IMR-90 (cell line): ENCODE measurements around the gene GEMIN8. TPM values are rescaled to one million over a fixed set of nuclear protein-coding genes. Genes with fewer than 3 reads are reported as not detected.

ENCODE experiments used
- ATAC-seq: fragments of 200-7000 bp; cut with Tn5 transposase; 2 replicates; pipeline ENCODE4 v1.9.1; 2020; ENCODE audit warnings: low read depth, mild to moderate bottlenecking, moderate library complexity
- BruUV-seq: library from RNA; stranded (reverse); fragments of 400-500 nt; replicated peaks from 2 replicates; lab custom pipeline; 2021; lab: Mats Ljungman, UMichigan
- CTCF ChIA-PET: fragments of 300-600 bp; formaldehyde crosslinking; extraction: SDS; loops from one replicate; lab custom pipeline; 2021; ENCODE audit warnings: antibody characterized with exemption; lab: Yijun Ruan, JAX
- POLR2A ChIA-PET: fragments of 300-600 bp; sonication (Branson Sonifier 250); formaldehyde crosslinking; loops from one replicate; lab custom pipeline; 2022; ENCODE audit warnings: antibody characterized with exemption; ENCODE audit not compliant: unreplicated experiment; lab: Charles Lee
- DNase-seq: peaks from one replicate; pipeline ENCODE4 v3.0.0; 2013
- H2AFZ ChIP-seq: replicated peaks from 2 replicates; pipeline ENCODE3; 2013; ENCODE audit warnings: low read length, mild to moderate bottlenecking; ENCODE audit not compliant: poor library complexity
- H2AK5ac ChIP-seq: 2 replicates; pipeline ENCODE4 v1.6.1; 2013; ENCODE audit warnings: low read depth, low read length, inconsistent platforms
- H2AK9ac ChIP-seq: replicated peaks from 2 replicates; pipeline ENCODE3; 2013; ENCODE audit warnings: mild to moderate bottlenecking, low read depth, low read length, moderate library complexity; ENCODE audit not compliant: poor library complexity
- H2BK120ac ChIP-seq: 2 replicates; pipeline ENCODE4 v1.6.1; 2013; ENCODE audit warnings: low read depth, low read length, inconsistent platforms
- H2BK15ac ChIP-seq: 3 replicates; pipeline ENCODE4 v1.6.1; 2013; ENCODE audit warnings: low read depth, low read length, inconsistent platforms
- H2BK20ac ChIP-seq: 2 replicates; pipeline ENCODE4 v1.6.1; 2013; ENCODE audit warnings: low read depth, mild to moderate bottlenecking, inconsistent platforms, low read length, moderate library complexity
- H2BK5ac ChIP-seq: 2 replicates; pipeline ENCODE4 v1.6.1; 2013; ENCODE audit warnings: mild to moderate bottlenecking, low read depth, low read length, inconsistent platforms; ENCODE audit not compliant: poor library complexity, severe bottlenecking
- H3K14ac ChIP-seq: replicated peaks from 2 replicates; pipeline ENCODE4 v1.6.1; 2013; ENCODE audit warnings: low read depth, low read length, inconsistent platforms
- H3K18ac ChIP-seq: 2 replicates; pipeline ENCODE4 v1.6.1; 2013; ENCODE audit warnings: low read depth, low read length, control low read depth
- H3K23ac ChIP-seq: 2 replicates; pipeline ENCODE4 v1.6.1; 2013; ENCODE audit warnings: low read depth, low read length, inconsistent platforms
- H3K27ac ChIP-seq: 2 replicates; pipeline ENCODE4 v1.5.1; 2013; ENCODE audit warnings: mild to moderate bottlenecking, control low read depth, low read length; ENCODE audit not compliant: insufficient read depth
- H3K27me3 ChIP-seq: 2 replicates; pipeline ENCODE4 v1.6.1; 2013; ENCODE audit warnings: low read length; ENCODE audit not compliant: control insufficient read depth, insufficient read depth
- H3K36me3 ChIP-seq: 2 replicates; pipeline ENCODE4 v1.6.1; 2013; ENCODE audit warnings: low read length, mixed read lengths; ENCODE audit not compliant: control insufficient read depth, insufficient read depth
- H3K4ac ChIP-seq: 2 replicates; pipeline ENCODE4 v1.6.1; 2013; ENCODE audit warnings: low read depth, low read length, inconsistent platforms
- H3K4me1 ChIP-seq: 2 replicates; pipeline ENCODE4 v1.6.1; 2013; ENCODE audit warnings: low read length, mixed read lengths; ENCODE audit not compliant: control insufficient read depth, insufficient read depth
- H3K4me2 ChIP-seq: 2 replicates; pipeline ENCODE4 v1.6.1; 2013; ENCODE audit warnings: low read depth, mild to moderate bottlenecking, control low read depth, low read length, moderate library complexity
- H3K4me3 ChIP-seq: 2 replicates; pipeline ENCODE4 v1.5.1; 2013; ENCODE audit warnings: low read depth, mild to moderate bottlenecking, control low read depth, low read length, moderate library complexity; ENCODE audit not compliant: insufficient read depth
- H3K56ac ChIP-seq: 2 replicates; pipeline ENCODE4 v1.6.1; 2013; ENCODE audit warnings: low read length, inconsistent platforms; ENCODE audit not compliant: insufficient read depth; ENCODE audit errors: extremely low read depth
- H3K79me1 ChIP-seq, 2 experiments: 2 replicates each; pipeline ENCODE4 v1.6.1; 2013; ENCODE audit warnings: low read length in 2 of 2, inconsistent platforms in 1 of 2, low read depth in 1 of 2
- H3K9ac ChIP-seq: 2 replicates; pipeline ENCODE4 v1.6.1; 2013; ENCODE audit warnings: low read depth, low read length, control low read depth
- H3K9me1 ChIP-seq: 2 replicates; pipeline ENCODE4 v1.6.1; 2013; ENCODE audit warnings: low read length, inconsistent platforms; ENCODE audit not compliant: insufficient read depth
- H3K9me3 ChIP-seq: 2 replicates; pipeline ENCODE4 v1.6.1; 2013; ENCODE audit warnings: low read length; ENCODE audit not compliant: control insufficient read depth, insufficient read depth
- H4K20me1 ChIP-seq: 2 replicates; pipeline ENCODE4 v1.6.1; 2013; ENCODE audit warnings: low read length, inconsistent platforms; ENCODE audit not compliant: insufficient read depth
- H4K5ac ChIP-seq: 2 replicates; pipeline ENCODE4 v1.6.1; 2013; ENCODE audit warnings: mild to moderate bottlenecking, low read depth, low read length, control low read depth
- H4K8ac ChIP-seq, 2 experiments: 2 replicates each; pipeline ENCODE4 v1.6.1; 2013; ENCODE audit warnings: low read depth in 2 of 2, low read length in 2 of 2, control low read depth in 1 of 2, inconsistent platforms in 1 of 2
- H4K91ac ChIP-seq: 2 replicates; pipeline ENCODE4 v1.6.1; 2013; ENCODE audit warnings: low read depth, low read length, inconsistent platforms; ENCODE audit not compliant: insufficient read depth
- CEBPB ChIP-seq: IDR thresholded peaks from 2 replicates; pipeline ENCODE4 v1.6.1; 2012; ENCODE audit warnings: low read depth, low read length, improper control_type of control experiment
- MAZ ChIP-seq: IDR thresholded peaks from 2 replicates; pipeline ENCODE4 v1.6.1; 2012; ENCODE audit warnings: low read depth, mild to moderate bottlenecking, low read length, improper control_type of control experiment, moderate library complexity, borderline replicate concordance
- dilution Hi-C: fragments of 300-500 bp; cut with HindIII; formaldehyde crosslinking; loops from one replicate; pipeline ENCODE4 v1.14.3; 2018; ENCODE audit warnings: low sequenced_read_pairs; ENCODE audit not compliant: unreplicated experiment
- in situ Hi-C: fragments of 300-500 bp; cut with MboI; formaldehyde crosslinking; loops from 3 replicates; pipeline ENCODE4 v1.14.3; 2019; ENCODE audit warnings: low sequenced_read_pairs, inconsistent platforms, mixed read lengths
- intact Hi-C: fragments of 100-400 bp; cut with micrococcal nuclease; formaldehyde crosslinking; loops from 2 replicates; pipeline ENCODE4 v1.10.0; 2022
- polyA plus RNA-seq, 3 experiments: library from polyadenylated mRNA; depleted of rRNA; stranded (reverse); fragments of >200 nt; gene quantifications; 2 replicates each; pipeline ENCODE4 v1.2.3, GENCODE V29; 2012; ENCODE audit warnings: low replicate concordance in 1 of 3
- total RNA-seq: library from RNA; depleted of rRNA; stranded (reverse); fragments of >200 nt; gene quantifications from 2 replicates; pipeline ENCODE4 v1.2.3, GENCODE V29; 2012

Gene GEMIN8
- total and polyA plus RNA-seq, 2 of the 4 experiments (the other 2 are of a cell fraction): 12.0 to 24.1 TPM

DNA sequence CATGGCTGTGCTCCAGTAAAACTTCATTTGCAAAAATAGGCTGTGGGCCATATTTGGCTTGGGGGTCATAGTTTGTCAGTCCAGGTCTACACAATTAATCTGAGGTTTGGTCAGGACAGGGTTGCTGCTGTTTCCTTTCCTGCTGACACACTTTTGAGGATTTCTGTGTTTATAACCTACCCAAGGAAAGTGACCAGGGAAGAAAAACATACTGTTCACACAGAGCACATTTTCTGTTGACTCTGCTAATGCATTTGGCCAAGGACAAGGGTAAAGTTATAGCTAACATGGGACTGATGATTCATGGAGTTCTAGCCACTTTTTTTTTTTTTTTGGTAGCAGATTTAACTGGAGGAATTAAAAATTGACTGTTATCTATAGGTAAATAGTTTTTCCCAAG is 43.9 kb upstream of the GEMIN8 start:
- Histone ChIP-seq H2AK5ac (no peak overlapping the region), H3K4ac (no peak overlapping the region), H2BK20ac (no peak overlapping the region), H4K8ac (no peak overlapping the region), H3K9me1 (no peaks in the 10 kb centered on the region), H2AFZ (no peak overlapping the region), H3K27ac (no peak overlapping the region), H3K9me3 (no peaks in the 10 kb centered on the region), H3K18ac (no peak overlapping the region), H2BK5ac (no peak overlapping the region), H3K79me1 (no peaks in the 10 kb centered on the region), H3K56ac (no peak overlapping the region), H3K4me3 (no peak overlapping the region), H4K5ac (no peak overlapping the region), H3K14ac (no peak overlapping the region), H4K20me1 (no peaks in the 10 kb centered on the region), H2AK9ac (no peak overlapping the region), H2BK120ac (no peak overlapping the region), H3K4me1 (no peaks in the 10 kb centered on the region), H3K36me3 (no peaks in the 10 kb centered on the region), H3K4me2 (no peak overlapping the region), H3K27me3 (no peaks in the 10 kb centered on the region; the same call in none of the 2 replicates), H4K91ac (no peak overlapping the region), H3K23ac (no peak overlapping the region), H3K9ac (no peak overlapping the region), H2BK15ac (no peak overlapping the region)
- CTCF ChIA-PET: no interaction called here
- POLR2A ChIA-PET: interaction anchor here (0.6 kb wide), 1 partner anchor 1062 kb away, joined by 3 read pairs; no protein-coding TSS in a partner anchor
- BruUV-seq: no TSS peak
- dilution Hi-C loops (no loop called here), in situ Hi-C loops (no loop called here), intact Hi-C loops (no loop called here)
- no peak for DNase-seq
- TF ChIP-seq MAZ (no peak), CEBPB (no peak)
- ATAC-seq: no peak
